K562 (cell line): ENCODE data around the gene ANKRD11. TPM values are rescaled to one million over a fixed set of nuclear protein-coding genes. Genes with fewer than 3 reads are reported as not detected.

ENCODE experiments used
- polyA plus RNA-seq, 8 experiments: library from polyadenylated mRNA; depleted of rRNA in 4 of 8; stranded (reverse) in 5 of 8; unstranded in 3 of 8; fragments of >200 nt; fragmentation: Nextera tagmentation in 2 of 8; fragmentation: Illumina TruSeq in 1 of 8; extraction: Ambion mirVana in 2 of 8; extraction: Trizol in 1 of 8; gene quantifications; 2 replicates each; pipeline versions ENCODE4 v1.2.1 to v1.2.3, GENCODE V29; 2011 to 2014; ENCODE audit warnings: inconsistent platforms in 1 of 8, missing spikeins in 1 of 8
- total RNA-seq, 7 experiments: library from RNA; depleted of rRNA in 6 of 7; stranded (reverse); fragments of >200 nt in 6 of 7; fragmentation: Illumina TruSeq in 2 of 7; extraction: Trizol in 2 of 7; gene quantifications; 2 replicates each; pipeline versions ENCODE4 v1.2.1 to v1.2.3, GENCODE V29; 2011 to 2021; ENCODE audit warnings: low replicate concordance in 1 of 7
- TF ChIP-seq, protein P1 (sequence below): fragments of 450-650 bp; IDR thresholded peaks from 2 replicates; pipeline ENCODE4 v1.6.1; 2016; ENCODE audit warnings: mild to moderate bottlenecking, moderate library complexity

The ANKRD11 gene
- total and polyA plus RNA-seq, 9 of the 15 experiments (the other 6 are each of a cell fraction or from before 2014, with no cell fraction given) = 4.7 to 126 (median 31.7) TPM

DNA sequence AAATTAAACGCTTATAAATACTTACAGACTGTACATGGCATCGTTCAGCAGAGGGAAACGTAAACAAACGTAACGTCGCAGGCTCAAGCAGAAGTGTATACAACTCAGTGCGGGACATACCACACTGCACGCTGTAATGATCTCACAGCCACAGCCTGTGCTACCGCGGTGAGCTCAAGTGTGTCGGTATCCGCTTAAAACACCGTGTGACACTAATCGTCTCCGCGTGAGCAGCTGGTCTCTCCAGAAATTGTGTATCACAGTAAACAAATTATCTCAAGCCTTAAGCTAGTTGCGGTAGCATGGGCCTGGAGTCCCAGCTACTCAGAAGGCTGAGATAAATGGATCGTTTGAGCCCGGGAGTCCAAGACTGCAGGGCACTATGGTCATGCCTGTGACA lies 115.3 kb downstream of the ANKRD11 start (continued):
- TF ChIP-seq, protein P1, sequence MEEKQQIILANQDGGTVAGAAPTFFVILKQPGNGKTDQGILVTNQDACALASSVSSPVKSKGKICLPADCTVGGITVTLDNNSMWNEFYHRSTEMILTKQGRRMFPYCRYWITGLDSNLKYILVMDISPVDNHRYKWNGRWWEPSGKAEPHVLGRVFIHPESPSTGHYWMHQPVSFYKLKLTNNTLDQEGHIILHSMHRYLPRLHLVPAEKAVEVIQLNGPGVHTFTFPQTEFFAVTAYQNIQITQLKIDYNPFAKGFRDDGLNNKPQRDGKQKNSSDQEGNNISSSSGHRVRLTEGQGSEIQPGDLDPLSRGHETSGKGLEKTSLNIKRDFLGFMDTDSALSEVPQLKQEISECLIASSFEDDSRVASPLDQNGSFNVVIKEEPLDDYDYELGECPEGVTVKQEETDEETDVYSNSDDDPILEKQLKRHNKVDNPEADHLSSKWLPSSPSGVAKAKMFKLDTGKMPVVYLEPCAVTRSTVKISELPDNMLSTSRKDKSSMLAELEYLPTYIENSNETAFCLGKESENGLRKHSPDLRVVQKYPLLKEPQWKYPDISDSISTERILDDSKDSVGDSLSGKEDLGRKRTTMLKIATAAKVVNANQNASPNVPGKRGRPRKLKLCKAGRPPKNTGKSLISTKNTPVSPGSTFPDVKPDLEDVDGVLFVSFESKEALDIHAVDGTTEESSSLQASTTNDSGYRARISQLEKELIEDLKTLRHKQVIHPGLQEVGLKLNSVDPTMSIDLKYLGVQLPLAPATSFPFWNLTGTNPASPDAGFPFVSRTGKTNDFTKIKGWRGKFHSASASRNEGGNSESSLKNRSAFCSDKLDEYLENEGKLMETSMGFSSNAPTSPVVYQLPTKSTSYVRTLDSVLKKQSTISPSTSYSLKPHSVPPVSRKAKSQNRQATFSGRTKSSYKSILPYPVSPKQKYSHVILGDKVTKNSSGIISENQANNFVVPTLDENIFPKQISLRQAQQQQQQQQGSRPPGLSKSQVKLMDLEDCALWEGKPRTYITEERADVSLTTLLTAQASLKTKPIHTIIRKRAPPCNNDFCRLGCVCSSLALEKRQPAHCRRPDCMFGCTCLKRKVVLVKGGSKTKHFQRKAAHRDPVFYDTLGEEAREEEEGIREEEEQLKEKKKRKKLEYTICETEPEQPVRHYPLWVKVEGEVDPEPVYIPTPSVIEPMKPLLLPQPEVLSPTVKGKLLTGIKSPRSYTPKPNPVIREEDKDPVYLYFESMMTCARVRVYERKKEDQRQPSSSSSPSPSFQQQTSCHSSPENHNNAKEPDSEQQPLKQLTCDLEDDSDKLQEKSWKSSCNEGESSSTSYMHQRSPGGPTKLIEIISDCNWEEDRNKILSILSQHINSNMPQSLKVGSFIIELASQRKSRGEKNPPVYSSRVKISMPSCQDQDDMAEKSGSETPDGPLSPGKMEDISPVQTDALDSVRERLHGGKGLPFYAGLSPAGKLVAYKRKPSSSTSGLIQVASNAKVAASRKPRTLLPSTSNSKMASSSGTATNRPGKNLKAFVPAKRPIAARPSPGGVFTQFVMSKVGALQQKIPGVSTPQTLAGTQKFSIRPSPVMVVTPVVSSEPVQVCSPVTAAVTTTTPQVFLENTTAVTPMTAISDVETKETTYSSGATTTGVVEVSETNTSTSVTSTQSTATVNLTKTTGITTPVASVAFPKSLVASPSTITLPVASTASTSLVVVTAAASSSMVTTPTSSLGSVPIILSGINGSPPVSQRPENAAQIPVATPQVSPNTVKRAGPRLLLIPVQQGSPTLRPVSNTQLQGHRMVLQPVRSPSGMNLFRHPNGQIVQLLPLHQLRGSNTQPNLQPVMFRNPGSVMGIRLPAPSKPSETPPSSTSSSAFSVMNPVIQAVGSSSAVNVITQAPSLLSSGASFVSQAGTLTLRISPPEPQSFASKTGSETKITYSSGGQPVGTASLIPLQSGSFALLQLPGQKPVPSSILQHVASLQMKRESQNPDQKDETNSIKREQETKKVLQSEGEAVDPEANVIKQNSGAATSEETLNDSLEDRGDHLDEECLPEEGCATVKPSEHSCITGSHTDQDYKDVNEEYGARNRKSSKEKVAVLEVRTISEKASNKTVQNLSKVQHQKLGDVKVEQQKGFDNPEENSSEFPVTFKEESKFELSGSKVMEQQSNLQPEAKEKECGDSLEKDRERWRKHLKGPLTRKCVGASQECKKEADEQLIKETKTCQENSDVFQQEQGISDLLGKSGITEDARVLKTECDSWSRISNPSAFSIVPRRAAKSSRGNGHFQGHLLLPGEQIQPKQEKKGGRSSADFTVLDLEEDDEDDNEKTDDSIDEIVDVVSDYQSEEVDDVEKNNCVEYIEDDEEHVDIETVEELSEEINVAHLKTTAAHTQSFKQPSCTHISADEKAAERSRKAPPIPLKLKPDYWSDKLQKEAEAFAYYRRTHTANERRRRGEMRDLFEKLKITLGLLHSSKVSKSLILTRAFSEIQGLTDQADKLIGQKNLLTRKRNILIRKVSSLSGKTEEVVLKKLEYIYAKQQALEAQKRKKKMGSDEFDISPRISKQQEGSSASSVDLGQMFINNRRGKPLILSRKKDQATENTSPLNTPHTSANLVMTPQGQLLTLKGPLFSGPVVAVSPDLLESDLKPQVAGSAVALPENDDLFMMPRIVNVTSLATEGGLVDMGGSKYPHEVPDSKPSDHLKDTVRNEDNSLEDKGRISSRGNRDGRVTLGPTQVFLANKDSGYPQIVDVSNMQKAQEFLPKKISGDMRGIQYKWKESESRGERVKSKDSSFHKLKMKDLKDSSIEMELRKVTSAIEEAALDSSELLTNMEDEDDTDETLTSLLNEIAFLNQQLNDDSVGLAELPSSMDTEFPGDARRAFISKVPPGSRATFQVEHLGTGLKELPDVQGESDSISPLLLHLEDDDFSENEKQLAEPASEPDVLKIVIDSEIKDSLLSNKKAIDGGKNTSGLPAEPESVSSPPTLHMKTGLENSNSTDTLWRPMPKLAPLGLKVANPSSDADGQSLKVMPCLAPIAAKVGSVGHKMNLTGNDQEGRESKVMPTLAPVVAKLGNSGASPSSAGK = no peak
